Activated CD4-positive, alpha-beta T cell treated with anti-CD3 and anti-CD28 coated beads, Interleukin-2, amount 50 U/mL, for 48 hours (primary cell): ENCODE results near the gene THAP5.

ENCODE experiments used
- DNase-seq, 2 experiments: peaks; one replicate each; pipeline ENCODE4 v3.0.0-alpha.2; 2020

The THAP5 gene

DNA sequence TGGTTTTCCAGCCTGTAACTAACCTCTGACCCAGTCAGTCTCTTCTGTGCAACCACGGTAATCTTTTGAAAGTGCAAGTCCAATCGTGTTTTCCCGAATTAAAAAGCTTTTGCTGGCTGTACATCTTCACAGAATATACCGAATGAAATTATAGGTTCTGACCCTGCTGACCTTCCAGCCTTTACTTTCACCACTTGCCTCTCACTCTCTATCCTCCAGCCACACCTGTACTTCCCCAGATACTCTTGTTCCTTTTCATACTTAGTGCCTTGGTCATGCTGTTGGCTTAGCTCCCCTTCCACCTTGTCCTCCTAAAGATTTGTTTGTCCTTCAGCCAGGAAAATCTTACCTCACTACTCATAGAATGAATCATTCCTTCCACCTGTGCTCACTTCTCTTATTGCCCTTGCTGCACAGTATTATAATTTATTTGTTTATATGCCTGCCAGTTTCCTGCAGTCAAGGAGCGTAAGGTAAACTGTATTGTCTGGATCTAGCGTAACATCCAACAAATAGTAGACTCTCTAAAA lies 41.3 kb downstream of the THAP5 start:
- DNase-seq = no peak

DNA sequence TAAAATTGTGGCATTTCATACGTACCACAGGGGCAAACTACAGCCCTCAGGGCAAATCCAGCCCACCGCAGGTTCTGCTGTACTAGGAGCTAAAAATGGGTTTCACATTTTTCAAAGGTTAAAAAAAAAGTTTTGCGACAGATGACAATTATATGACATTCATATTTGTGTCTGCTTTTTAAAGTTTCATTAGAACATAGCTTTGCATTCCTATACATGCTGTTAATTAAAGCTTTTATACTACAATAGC lies 42.8 kb downstream of the THAP5 start:
- DNase-seq = no peak

DNA sequence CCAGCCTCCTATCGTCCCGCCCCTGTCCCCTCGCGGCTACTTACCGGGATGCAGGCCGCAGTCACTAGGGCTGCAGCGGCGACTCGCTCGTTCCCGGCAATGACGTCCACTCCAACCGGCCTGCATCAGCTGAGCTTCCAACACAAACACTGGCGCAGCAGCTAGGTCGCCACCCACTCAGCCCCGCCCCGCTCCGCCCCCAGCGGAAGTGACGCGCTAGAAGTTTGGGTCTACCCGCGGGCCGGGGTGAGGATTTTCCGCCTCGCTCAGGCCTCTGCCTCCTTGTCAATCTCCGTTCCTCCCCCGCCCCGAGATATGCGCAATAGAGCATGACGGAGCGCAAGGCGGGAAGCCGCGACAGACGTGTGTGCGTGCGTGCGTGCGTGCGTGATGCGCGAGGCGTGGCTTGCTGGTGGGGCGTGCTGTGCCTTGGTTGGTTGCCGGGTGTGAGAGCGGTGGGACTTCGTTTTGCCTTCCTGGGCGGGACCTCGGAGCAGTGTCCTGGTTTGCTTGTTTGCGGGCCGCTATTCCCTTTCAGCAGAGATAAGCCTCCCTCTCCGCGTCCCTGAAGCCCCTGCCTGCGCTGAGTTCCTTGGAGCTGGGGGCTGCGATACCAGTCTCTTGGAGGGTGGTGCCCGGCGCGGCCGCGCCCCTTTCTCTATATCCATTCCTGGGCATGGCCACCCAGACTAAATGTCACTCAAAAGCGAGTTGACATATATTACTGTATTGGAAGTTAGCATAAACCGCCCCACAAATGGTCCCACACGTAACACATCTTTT lies 43.3 kb downstream of the THAP5 start, which contains the start of gene PNPLA8:
Gene PNPLA8 (minus strand): TSS at position 151 of the 783 bp plus-strand sequence. CDS start 10,644 bp downstream, outside the sequence.
- peak; percentile 100 for DNase-seq

DNA sequence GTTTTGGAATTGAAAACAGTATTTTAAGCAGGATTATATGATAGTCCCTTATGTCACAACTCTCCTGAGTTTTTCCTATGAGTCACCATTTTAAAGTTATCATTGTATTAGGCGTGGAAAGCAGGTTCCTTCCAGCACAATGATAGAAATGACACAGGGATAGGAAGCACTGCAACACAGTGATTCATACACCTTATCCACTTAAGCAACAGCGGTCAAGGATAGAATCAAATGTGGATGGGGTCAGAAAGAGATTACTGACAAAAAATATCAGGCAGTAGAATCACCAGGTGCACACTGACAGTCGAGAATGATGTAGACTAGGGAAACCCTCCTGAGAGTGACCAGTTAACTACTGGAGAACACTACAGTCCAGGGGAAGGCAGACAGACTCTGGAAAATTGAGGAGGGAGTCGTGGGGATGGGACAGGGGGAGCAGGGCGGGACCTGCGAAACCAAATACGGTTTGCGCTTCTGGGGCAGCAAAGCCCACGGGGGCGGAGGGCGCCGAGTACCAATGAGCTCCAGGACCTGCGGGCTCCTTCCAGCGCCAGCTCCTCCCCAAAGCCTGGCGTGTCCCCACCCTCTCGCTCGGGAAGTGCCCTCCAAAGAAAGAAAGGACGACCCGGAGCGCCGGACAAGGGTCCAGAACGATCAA lies 44.0 kb downstream of the THAP5 start:
- DNase-seq = peak in 1 of 2 experiments; percentile 66

DNA sequence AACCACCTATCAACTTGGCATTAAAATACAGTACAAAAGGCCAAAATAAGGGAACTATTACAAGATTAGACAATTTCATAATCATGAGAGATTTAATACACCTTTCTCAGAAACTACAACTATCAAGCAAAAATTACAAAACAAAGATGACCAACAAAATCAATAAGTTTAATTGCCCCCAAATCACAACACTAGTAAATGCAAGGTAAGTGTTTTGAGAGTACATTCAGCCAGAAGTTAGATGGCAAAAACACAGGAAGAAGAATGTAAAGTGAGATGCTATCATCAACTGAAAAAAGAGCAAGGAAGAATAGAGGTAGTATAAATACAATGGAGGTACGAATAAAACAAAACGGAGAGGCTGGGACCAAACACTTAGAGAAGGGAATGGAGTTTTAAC lies 46.7 kb downstream of the THAP5 start:
- no peak for DNase-seq

DNA sequence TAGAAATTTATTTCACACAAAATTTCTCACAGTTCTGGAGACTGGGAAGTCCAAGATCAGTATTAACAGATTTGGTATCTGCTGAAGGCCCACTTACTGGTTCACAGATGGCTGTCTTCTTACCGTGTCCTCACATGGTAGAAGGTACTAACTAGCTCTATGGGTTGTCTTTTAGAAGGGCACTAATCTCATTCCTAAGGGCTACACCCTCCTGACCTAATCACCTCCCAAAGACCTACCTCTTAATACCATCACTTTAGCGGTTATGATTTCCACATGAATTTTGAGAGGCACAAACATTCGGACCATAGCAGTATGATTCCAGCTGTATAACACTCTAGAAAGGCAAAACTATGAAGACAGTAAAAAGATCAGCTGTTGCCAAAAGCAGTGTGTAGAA lies 51.6 kb downstream of the THAP5 start:
- DNase-seq = no peak

DNA sequence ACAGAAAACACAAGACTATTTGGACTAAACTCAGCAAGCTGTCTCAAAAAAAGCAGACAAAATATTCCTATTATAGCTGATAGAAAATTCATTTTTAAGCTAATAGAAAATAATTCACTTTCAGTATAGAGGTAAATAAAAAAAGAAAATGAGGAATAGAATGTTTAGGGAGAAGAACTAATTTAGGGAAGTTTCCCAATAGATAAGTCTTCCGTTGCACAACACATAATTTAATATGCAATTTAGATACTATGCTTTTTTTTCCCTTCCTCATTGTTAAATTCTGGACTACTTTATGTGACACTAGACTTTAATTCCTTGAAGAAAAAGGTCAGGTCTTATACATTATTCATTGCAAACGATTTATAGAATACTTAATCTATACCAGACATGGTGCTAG lies 53.9 kb downstream of the THAP5 start:
- DNase-seq = no peak

DNA sequence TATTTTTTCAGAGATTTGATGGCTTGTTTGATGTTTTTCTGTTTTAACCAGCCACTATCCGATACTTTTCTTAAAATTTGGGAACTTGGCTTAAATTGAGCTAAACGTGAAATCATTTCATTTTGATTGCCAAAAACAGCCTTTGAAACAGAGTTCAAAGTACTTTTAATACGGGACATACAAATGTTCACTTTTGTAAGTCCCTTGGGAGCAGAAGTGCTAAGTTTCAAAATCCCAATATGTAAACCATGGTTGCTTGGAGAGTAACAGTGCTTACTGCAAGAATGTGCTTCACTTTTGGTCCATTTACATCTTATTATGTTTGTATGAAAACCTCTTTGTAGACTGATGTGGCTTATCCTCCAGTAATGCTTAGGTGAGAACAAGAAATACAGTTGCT lies 54.5 kb downstream of the THAP5 start:
- DNase-seq = no peak
